Activated naive CD8-positive, alpha-beta T cell treated with anti-CD3 and anti-CD28 coated beads for 36 hours (primary cell): ENCODE data around the gene NHLH2. TPM values are rescaled to one million over a fixed set of nuclear protein-coding genes. Genes with fewer than 3 reads are reported as not detected.

Experiments used
- DNase-seq: peaks from one replicate; pipeline ENCODE4 v3.0.0; 2021
- H3K27ac Mint-ChIP-seq: one replicate; pipeline ENCODE4 v1.8.0; 2022; ENCODE audit warnings: mild to moderate bottlenecking, moderate library complexity, mixed read lengths
- H3K27me3 Mint-ChIP-seq: one replicate; pipeline ENCODE4 v1.8.0; 2022; ENCODE audit warnings: mild to moderate bottlenecking, mixed read lengths
- H3K36me3 Mint-ChIP-seq: one replicate; pipeline ENCODE4 v1.8.0; 2021; ENCODE audit warnings: mild to moderate bottlenecking, mixed read lengths
- H3K4me1 Mint-ChIP-seq: one replicate; pipeline ENCODE4 v1.8.0; 2021; ENCODE audit warnings: mixed read lengths
- H3K4me3 Mint-ChIP-seq: one replicate; pipeline ENCODE4 v1.8.0; 2022; ENCODE audit warnings: mild to moderate bottlenecking, moderate library complexity, mixed read lengths
- H3K9me3 Mint-ChIP-seq: one replicate; pipeline ENCODE4 v1.8.0; 2022; ENCODE audit warnings: mixed read lengths
- total RNA-seq, 2 experiments: library from RNA; stranded (reverse); gene quantifications; one replicate each; pipeline ENCODE4 v1.2.3, GENCODE V29; 2021

Gene NHLH2
- total RNA-seq, 2 experiments from 2014 or later = not detected

GRCh38 chr1:115854005-115854404 lies 13.1 kb upstream of the NHLH2 start:
- H3K27ac Mint-ChIP-seq = no peak overlapping the region
- H3K27me3 Mint-ChIP-seq = peaks cover 55% of the 10 kb centered on the region
- H3K4me3 Mint-ChIP-seq = no peak overlapping the region
- H3K9me3 Mint-ChIP-seq = peaks cover 9% of the 10 kb centered on the region
- DNase-seq = no peak
- H3K36me3 Mint-ChIP-seq = no peaks in the 10 kb centered on the region
- H3K4me1 Mint-ChIP-seq = no peaks in the 10 kb centered on the region

DNA sequence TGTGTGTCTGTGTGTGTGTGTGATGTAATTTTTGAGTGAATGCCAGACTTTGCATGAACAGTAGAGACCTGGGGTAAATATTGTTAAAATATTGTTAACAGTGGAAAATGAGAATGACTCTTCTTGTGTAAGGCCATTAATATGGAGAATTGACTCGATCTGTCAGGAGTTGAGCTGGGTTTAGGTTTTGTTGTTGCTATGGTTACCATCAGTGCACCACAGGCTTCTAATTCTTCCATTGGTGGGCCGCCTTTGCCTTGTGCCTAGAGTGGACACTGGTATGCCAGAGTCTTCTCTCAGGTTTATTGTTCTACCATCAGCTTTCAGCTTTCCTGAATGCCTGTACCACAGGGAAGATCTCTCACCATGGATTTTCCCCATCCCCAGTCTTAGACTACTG lies 10.0 kb upstream of the NHLH2 start:
- Mint-ChIP-seq H3K9me3 (peaks cover 7% of the 10 kb centered on the region), H3K27me3 (peaks cover 40% of the 10 kb centered on the region), H3K27ac (no peak overlapping the region), H3K4me3 (no peak overlapping the region), H3K36me3 (no peaks in the 10 kb centered on the region), H3K4me1 (no peaks in the 10 kb centered on the region)
- no peak for DNase-seq

DNA sequence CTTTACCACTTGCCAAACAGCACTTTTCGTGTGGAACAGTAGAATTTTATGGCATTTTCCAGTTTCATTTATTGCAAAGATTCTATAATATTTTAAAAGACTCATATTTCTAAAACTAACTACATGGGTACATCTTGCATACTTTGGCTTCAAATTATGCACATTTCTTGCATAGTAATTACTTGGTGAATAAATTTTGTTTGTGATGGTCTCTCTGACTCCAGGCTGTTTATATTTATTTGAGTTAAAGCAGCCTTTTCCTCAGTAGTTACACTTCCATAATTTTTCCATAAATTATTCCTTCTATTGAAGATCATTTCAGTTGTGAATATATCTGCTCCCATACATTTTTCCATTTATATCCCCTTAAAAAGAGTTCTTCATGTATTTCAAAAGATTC lies 6.9 kb upstream of the NHLH2 start:
- Mint-ChIP-seq H3K9me3 (peaks cover 9% of the 10 kb centered on the region), H3K36me3 (no peaks in the 10 kb centered on the region), H3K4me3 (no peak overlapping the region), H3K27ac (no peak overlapping the region), H3K27me3 (peaks cover 39% of the 10 kb centered on the region), H3K4me1 (no peaks in the 10 kb centered on the region)
- no peak for DNase-seq

- DNase-seq = no peak
- no peak overlapping the region for H3K27ac Mint-ChIP-seq
- peaks cover 6% of the 10 kb centered on the region for H3K4me1 Mint-ChIP-seq
- H3K9me3 Mint-ChIP-seq = peaks cover 2% of the 10 kb centered on the region
- H3K36me3 Mint-ChIP-seq = no peaks in the 10 kb centered on the region
- H3K4me3 Mint-ChIP-seq = no peak overlapping the region
- H3K27me3 Mint-ChIP-seq = peaks cover 59% of the 10 kb centered on the region
Observed at GRCh38 chr1:115842948-115843347, 2.0 kb upstream of the NHLH2 start.

DNA sequence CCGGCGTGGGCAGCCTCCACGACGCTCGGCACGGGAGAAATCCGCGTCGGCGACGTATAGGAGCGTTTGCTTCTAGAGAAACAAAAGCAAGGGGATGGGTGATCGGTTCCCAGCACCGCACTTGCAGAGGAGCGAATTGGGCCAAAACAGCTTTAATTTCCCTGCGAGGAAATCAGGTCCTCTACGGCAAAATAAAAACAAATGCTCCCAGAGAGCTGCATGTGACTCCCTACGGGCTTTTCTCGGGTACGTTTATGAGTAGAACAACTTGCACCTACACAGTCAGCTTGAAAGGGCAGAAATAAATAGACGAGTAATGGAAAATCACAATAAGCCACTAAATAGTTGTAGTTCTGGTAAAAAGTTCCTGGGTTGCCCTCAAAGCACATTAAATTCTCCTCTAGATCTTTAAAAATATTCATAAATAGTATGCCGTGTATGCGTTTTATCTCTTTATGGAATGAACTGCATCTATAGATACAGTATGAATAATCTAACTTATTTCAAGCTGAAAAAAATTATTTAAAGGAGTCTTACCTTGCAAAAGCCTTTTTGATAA lies 1.2 kb downstream of the NHLH2 start:
- H3K36me3 Mint-ChIP-seq = no peaks in the 10 kb centered on the region
- H3K4me1 Mint-ChIP-seq = peaks cover 6% of the 10 kb centered on the region
- no peak overlapping the region for H3K4me3 Mint-ChIP-seq
- H3K9me3 Mint-ChIP-seq = peaks cover 2% of the 10 kb centered on the region
- H3K27me3 Mint-ChIP-seq = peaks cover 73% of the 10 kb centered on the region
- H3K27ac Mint-ChIP-seq = no peak overlapping the region
- DNase-seq = no peak

DNA sequence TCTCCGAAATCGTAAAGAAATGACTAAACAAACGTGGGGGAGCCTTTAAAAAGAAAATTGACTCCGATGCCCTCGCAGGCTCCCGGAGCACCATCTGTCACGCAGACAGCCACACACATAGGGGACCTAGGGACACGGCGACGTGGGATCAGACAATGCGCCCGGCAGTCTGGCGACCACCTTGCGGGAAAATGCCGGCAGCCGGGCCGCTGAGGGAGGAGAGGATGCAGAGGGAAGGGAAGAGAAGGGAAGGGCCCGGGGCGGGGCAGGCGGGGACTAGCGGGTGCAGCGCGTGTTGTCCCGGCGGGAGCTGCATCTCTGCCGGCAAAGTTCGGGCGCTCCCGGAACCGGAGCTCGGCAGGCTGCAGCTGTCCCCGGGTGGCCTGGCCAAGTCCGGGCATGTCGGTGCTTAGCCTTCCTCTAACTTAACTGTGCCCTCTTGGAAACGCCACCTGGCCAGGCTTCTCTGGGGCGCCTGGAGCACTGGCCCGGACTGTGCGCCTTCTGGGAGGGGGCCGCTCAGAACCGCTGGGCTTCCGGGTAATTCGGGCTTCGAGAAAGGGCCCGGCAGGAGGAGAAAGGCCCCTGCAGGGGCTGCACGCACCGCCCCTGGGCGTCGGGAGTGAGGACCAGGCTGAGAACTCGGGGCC lies 1.8 kb downstream of the NHLH2 start:
- Mint-ChIP-seq H3K36me3 (no peaks in the 10 kb centered on the region), H3K4me3 (peak overlapping the region; percentile 73), H3K9me3 (no peaks in the 10 kb centered on the region), H3K4me1 (peaks cover 6% of the 10 kb centered on the region), H3K27me3 (peaks cover 72% of the 10 kb centered on the region), H3K27ac (peak overlapping the region; percentile 34)
- DNase-seq = peak; percentile 10

GRCh38 chr1:115838431-115839028 lies 2.4 kb downstream of the NHLH2 start:
- no peaks in the 10 kb centered on the region for H3K36me3 Mint-ChIP-seq
- H3K27me3 Mint-ChIP-seq = peaks cover 70% of the 10 kb centered on the region
- H3K4me1 Mint-ChIP-seq = peaks cover 6% of the 10 kb centered on the region
- no peaks in the 10 kb centered on the region for H3K9me3 Mint-ChIP-seq
- no peak overlapping the region for H3K27ac Mint-ChIP-seq
- no peak for DNase-seq
- H3K4me3 Mint-ChIP-seq = peak overlapping the region; percentile 73

DNA sequence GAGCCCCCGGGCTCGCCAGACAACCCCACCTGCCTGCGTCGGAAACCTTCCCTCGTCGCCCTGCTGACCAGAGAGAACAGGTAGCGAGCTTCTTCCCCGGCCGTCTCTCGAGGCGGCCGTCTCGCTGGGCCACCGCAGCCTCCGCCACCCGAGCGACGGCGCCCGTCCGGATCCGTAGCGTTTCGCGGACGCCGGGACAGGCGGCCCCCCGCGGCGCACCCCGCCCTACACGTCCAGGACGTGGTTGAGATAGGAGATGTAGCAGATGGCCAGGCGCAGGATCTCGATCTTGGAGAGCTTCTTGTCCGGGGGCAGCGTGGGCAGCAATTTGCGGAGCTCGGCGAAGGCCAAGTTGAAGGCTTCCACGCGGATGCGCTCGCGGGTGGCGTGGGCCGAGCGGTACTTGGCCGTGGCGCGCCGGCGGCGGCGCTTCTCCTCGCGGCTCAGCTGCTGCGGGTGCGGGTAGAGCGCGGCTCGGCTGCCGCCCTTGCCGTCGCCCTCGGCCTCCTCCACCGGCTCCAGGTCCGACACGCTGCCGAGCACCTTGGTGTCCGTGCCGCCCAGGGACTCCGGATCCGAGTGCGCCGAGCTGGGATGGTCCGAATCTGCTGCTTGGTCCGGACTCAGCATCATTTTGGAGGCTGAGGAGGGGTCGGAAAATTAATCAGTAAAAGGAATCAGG lies 3.0 kb downstream of the NHLH2 start:
- Mint-ChIP-seq H3K27ac (no peak overlapping the region), H3K36me3 (no peaks in the 10 kb centered on the region), H3K4me1 (peaks cover 6% of the 10 kb centered on the region), H3K27me3 (peaks cover 71% of the 10 kb centered on the region), H3K9me3 (no peaks in the 10 kb centered on the region), H3K4me3 (no peak overlapping the region)
- DNase-seq = peak; percentile 5

DNA sequence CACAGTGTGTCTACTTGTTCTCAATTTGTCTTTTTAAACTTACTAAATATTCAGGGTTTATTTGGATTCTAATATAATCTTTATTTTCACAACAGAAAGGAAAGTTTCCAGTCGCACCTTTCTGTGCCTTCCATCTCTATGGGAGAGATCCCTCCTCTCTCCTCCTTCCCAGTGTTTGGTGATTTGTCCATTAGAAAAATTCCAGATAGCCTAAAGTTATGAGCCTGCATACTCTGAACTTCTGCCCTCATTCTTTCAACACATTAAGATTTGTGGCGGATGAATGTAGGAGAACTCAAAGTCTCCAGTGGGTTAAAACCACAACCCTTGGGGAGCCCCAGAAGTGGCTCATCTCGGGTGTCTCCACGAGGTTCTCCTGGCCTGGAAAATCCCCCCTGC lies 3.6 kb downstream of the NHLH2 start:
- no peak overlapping the region for H3K27ac Mint-ChIP-seq
- H3K4me3 Mint-ChIP-seq = no peak overlapping the region
- DNase-seq = no peak
- peaks cover 6% of the 10 kb centered on the region for H3K4me1 Mint-ChIP-seq
- H3K9me3 Mint-ChIP-seq = no peaks in the 10 kb centered on the region
- H3K27me3 Mint-ChIP-seq = peaks cover 76% of the 10 kb centered on the region
- no peaks in the 10 kb centered on the region for H3K36me3 Mint-ChIP-seq

DNA sequence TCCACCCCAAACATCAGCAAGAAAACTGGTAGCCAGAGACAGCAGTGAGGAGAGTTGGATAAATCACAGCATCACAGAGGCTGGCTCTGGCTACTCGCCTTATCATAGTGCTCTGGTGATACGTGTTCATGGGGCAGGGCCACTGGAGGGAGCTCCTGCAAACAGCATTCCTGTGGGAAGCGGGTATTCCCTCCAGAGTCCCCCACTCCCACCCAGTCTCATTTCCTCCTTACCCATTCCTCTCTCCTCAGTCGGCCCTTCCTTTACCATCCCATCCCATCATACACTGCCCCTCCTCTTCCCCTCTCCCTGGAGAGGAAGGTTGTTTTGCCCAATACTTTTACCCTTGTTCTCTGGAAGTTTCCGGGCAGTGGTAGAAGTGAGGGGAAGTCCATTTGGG lies 7.1 kb downstream of the NHLH2 start:
- H3K4me3 Mint-ChIP-seq = no peak overlapping the region
- no peaks in the 10 kb centered on the region for H3K36me3 Mint-ChIP-seq
- DNase-seq = no peak
- no peak overlapping the region for H3K27ac Mint-ChIP-seq
- peaks cover 66% of the 10 kb centered on the region for H3K27me3 Mint-ChIP-seq
- peaks cover 3% of the 10 kb centered on the region for H3K4me1 Mint-ChIP-seq
- H3K9me3 Mint-ChIP-seq = no peaks in the 10 kb centered on the region

DNA sequence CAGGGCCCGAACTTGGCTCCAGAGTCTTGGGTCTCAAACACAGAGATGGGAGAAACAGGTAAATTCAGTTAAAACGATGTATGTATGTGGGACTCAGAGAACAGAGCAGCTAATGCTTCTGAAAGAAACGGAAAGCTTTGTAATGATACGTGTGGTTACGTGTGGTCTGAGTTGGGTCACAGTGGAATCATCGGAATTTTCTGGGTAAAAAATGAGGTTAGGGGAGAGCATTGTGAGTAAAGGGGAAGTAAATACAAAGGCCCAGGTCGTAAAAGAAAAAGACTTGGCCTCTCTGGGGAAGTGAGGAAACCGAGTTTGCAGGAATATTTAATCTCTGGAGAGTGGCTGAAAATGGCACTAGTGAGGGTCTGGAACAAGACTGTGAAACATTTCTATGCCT lies 8.3 kb downstream of the NHLH2 start:
- no peak for DNase-seq
- Mint-ChIP-seq H3K9me3 (no peaks in the 10 kb centered on the region), H3K27ac (no peak overlapping the region), H3K4me1 (peaks cover 6% of the 10 kb centered on the region), H3K4me3 (no peak overlapping the region), H3K36me3 (no peaks in the 10 kb centered on the region), H3K27me3 (peaks cover 68% of the 10 kb centered on the region)

- no peak for DNase-seq
- Mint-ChIP-seq H3K9me3 (no peaks in the 10 kb centered on the region), H3K27me3 (peaks cover 66% of the 10 kb centered on the region), H3K4me3 (no peak overlapping the region), H3K4me1 (peaks cover 6% of the 10 kb centered on the region), H3K36me3 (no peaks in the 10 kb centered on the region), H3K27ac (no peak overlapping the region)
Observed at GRCh38 chr1:115830963-115831362, 10.0 kb downstream of the NHLH2 start.

GRCh38 chr1:115829947-115830346 lies 11.0 kb downstream of the NHLH2 start:
- H3K27me3 Mint-ChIP-seq = peaks cover 65% of the 10 kb centered on the region
- no peak overlapping the region for H3K27ac Mint-ChIP-seq
- H3K4me1 Mint-ChIP-seq = peaks cover 6% of the 10 kb centered on the region
- no peaks in the 10 kb centered on the region for H3K9me3 Mint-ChIP-seq
- no peaks in the 10 kb centered on the region for H3K36me3 Mint-ChIP-seq
- DNase-seq = no peak
- no peak overlapping the region for H3K4me3 Mint-ChIP-seq

- Mint-ChIP-seq H3K9me3 (no peaks in the 10 kb centered on the region), H3K36me3 (no peaks in the 10 kb centered on the region), H3K4me1 (peaks cover 6% of the 10 kb centered on the region), H3K27me3 (peaks cover 66% of the 10 kb centered on the region), H3K27ac (no peak overlapping the region), H3K4me3 (peak overlapping the region; percentile 65)
- DNase-seq = no peak
Observed at GRCh38 chr1:115829023-115829674, 11.8 kb downstream of the NHLH2 start.
